ENCODE results near the gene ZNF737. TPM values are rescaled to one million over a fixed set of nuclear protein-coding genes. Genes with fewer than 3 reads are reported as not detected.
"Not testable (repeated sequence)": the region's sequence is repeated elsewhere in the genome, so short reads cannot be mapped to it uniquely, and the experiment has no call there.

Gene ZNF737
- total and polyA plus RNA-seq, 2 of the 4 experiments (the other 2 are of a cell fraction): 2.0 to 5.0 TPM

- dilution Hi-C loops (cut with HindIII; ENCODE audit: low sequenced_read_pairs, unreplicated experiment): not testable (repeated sequence)
These were observed 49.4 kb upstream of the ZNF737 start for GRCh38 chr19:20614971-20615370.

More at GRCh38 chr19:20614971-20615370, 49.4 kb upstream of the ZNF737 start:
- intact Hi-C loops (cut with micrococcal nuclease); CTCF ChIA-PET; H3K27ac ChIP-seq (ENCODE audit: insufficient read depth, low read length); H3K9me1 ChIP-seq (ENCODE audit: insufficient read depth, low read length); H4K20me1 ChIP-seq (ENCODE audit: insufficient read depth, low read length); H2BK120ac ChIP-seq (ENCODE audit: low read depth, low read length); H3K4me2 ChIP-seq (ENCODE audit: low read depth, low read length); H3K4me1 ChIP-seq (ENCODE audit: control insufficient read depth, insufficient read depth, low read length); H2BK5ac ChIP-seq (ENCODE audit: low read depth, low read length, poor library complexity, severe bottlenecking); H3K4me3 ChIP-seq (ENCODE audit: insufficient read depth, low read depth, low read length); H2AFZ ChIP-seq (replicated peaks; ENCODE audit: low read length, poor library complexity); H3K18ac ChIP-seq (ENCODE audit: low read depth, low read length); H4K8ac ChIP-seq (ENCODE audit: low read depth in 2 of 2, low read length in 2 of 2); H3K36me3 ChIP-seq (ENCODE audit: control insufficient read depth, insufficient read depth, low read length); DNase-seq; H2BK15ac ChIP-seq (ENCODE audit: low read depth, low read length); H3K79me1 ChIP-seq (ENCODE audit: low read depth in 1 of 2, low read length in 2 of 2); H3K14ac ChIP-seq (replicated peaks; ENCODE audit: low read depth, low read length); H3K23ac ChIP-seq (ENCODE audit: low read depth, low read length); H4K91ac ChIP-seq (ENCODE audit: insufficient read depth, low read depth, low read length); H3K27me3 ChIP-seq (ENCODE audit: control insufficient read depth, insufficient read depth, low read length); ATAC-seq (ENCODE audit: low read depth); H4K5ac ChIP-seq (ENCODE audit: low read depth, low read length); H3K56ac ChIP-seq (ENCODE audit: extremely low read depth, insufficient read depth, low read length); in situ Hi-C loops (cut with MboI; ENCODE audit: low sequenced_read_pairs); POLR2A ChIA-PET (ENCODE audit: unreplicated experiment); H2AK5ac ChIP-seq (ENCODE audit: low read depth, low read length); H3K9ac ChIP-seq (ENCODE audit: low read depth, low read length); H2AK9ac ChIP-seq (replicated peaks; ENCODE audit: low read depth, low read length, poor library complexity); H2BK20ac ChIP-seq (ENCODE audit: low read depth, low read length); BruUV-seq (replicated peaks); H3K4ac ChIP-seq (ENCODE audit: low read depth, low read length): not testable (repeated sequence)
- peaks cover 27% of the 10 kb centered on the region for H3K9me3 ChIP-seq (ENCODE audit: control insufficient read depth, insufficient read depth, low read length)
- no CpG with 5 or more reads among the region's 4 CpGs for WGBS, 2 experiments (ENCODE audit: extremely low coverage in 2 of 2, insufficient read length in 1 of 2)

Data from IMR-90 (cell line).